GM12875 (cell line): ENCODE results near the gene SSR1.

ENCODE experiments used
- H3K4me3 ChIP-seq: one replicate; pipeline ENCODE4 v1.5.1; 2011; ENCODE audit warnings: low read depth, low read length, control low read depth
- TF ChIP-seq, protein P1 (sequence below): IDR thresholded peaks from 2 replicates; pipeline ENCODE4 v1.5.1; 2011; ENCODE audit warnings: low read depth, mild to moderate bottlenecking, control low read depth, inconsistent platforms, low read length, moderate library complexity, borderline replicate concordance; ENCODE audit not compliant: insufficient read depth

The SSR1 gene

DNA sequence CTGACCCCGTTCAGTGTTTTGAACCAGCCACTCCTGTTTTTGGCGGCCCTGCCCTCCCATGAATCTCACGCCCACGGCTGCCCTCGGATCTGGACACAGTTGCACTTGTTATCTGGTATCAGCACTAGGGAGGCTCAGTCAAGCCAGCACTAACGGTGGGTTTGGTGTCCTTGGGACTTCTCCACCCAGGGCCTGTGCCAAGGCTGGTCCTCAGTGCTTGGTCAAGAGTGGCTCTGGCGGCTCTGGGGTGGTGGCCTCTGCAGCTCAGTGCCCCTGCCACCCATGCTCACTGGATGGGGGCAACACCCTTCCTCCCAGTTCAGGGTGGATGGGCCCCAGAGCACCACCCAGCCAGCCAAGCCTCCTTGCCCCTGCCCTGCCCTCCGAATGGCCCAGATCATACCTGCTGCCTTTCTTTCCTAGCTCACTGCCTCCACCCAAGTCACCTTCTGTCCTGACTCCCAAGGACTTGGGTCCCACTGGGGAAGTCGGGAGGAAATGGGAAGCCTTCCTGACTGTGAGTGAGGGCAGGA is 54.7 kb downstream of the SSR1 start:
- TF ChIP-seq, protein P1, sequence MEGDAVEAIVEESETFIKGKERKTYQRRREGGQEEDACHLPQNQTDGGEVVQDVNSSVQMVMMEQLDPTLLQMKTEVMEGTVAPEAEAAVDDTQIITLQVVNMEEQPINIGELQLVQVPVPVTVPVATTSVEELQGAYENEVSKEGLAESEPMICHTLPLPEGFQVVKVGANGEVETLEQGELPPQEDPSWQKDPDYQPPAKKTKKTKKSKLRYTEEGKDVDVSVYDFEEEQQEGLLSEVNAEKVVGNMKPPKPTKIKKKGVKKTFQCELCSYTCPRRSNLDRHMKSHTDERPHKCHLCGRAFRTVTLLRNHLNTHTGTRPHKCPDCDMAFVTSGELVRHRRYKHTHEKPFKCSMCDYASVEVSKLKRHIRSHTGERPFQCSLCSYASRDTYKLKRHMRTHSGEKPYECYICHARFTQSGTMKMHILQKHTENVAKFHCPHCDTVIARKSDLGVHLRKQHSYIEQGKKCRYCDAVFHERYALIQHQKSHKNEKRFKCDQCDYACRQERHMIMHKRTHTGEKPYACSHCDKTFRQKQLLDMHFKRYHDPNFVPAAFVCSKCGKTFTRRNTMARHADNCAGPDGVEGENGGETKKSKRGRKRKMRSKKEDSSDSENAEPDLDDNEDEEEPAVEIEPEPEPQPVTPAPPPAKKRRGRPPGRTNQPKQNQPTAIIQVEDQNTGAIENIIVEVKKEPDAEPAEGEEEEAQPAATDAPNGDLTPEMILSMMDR = no peak
- no peak overlapping the region for H3K4me3 ChIP-seq

DNA sequence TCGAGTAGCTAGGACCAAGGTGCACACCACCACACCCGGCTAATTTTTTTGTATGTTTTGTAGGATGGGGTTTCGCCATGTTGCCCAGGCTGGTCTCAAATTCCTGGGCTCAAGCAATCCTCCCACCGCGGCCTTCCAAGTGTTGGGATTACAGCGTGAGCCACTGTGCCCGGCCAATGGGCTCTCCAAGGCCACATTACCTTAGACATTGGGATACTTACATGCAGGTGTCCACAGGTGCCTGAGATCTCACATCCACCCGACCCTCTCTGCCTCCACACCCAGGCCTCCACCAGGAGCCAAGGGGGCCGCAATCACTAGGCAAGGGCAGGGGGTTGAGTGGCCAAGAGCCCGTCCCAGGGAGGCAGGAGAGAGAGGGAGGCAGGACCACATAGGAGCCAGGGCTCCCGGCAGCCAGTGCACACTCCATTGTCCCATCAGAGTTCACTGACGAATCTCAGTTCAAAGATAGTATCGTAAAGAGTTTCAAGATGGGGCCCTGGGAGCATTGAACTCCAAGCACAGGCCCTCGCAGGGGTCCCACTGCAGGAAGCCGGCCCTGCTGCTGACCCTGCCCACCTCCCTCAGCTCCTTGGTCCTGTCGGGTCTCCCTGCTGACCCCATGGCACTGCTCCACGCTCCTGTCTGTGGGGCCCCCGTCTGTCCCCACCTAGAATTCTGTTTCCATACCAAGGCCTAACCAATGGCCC is 55.3 kb downstream of the SSR1 start:
- TF ChIP-seq, protein P1 = no peak

DNA sequence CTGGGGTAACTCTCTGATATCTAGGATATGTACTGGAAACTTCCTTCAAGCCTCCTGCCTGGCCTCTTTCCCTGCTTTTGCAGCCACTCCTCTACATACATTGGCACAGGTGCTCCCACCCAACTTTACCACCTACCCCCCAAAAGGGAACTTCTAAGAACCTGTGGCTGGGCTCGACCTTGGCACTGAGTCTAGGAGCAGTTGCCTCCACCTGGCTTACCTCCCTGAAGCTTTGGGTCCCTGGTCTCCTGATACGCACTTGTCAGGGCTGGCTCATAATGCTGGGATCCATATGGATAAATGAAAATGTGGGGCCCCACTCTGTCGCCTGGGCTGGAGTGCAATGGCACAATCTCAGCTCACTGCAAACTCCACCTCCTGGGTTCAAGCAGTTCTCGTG is 56.2 kb downstream of the SSR1 start:
- TF ChIP-seq, protein P1 = no peak

More for the DNA sequence above, 55.3 kb downstream of the SSR1 start:
- H3K4me3 ChIP-seq = no peak overlapping the region

DNA sequence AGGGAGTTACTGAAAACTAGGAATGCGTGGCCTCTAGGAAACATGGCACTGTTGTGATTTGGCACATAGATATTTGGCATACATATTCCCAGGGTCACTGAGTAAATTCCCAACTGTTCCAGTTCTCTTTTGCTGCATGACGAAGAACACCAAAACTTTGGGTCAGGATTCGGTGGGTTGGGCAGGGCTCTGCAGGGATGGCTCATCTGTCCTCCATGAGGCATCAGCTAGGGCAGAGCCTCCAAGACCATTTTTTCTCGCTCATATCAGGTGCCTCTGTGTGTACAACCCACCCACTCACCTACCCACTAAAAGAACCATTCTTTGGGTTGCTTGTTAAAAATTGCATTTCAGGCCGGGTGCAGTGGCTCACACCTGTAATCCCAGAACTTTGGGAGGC is 57.1 kb downstream of the SSR1 start:
- TF ChIP-seq, protein P1 = no peak
- H3K4me3 ChIP-seq = no peak overlapping the region

More for the DNA sequence above, 56.2 kb downstream of the SSR1 start:
- H3K4me3 ChIP-seq = no peak overlapping the region

DNA sequence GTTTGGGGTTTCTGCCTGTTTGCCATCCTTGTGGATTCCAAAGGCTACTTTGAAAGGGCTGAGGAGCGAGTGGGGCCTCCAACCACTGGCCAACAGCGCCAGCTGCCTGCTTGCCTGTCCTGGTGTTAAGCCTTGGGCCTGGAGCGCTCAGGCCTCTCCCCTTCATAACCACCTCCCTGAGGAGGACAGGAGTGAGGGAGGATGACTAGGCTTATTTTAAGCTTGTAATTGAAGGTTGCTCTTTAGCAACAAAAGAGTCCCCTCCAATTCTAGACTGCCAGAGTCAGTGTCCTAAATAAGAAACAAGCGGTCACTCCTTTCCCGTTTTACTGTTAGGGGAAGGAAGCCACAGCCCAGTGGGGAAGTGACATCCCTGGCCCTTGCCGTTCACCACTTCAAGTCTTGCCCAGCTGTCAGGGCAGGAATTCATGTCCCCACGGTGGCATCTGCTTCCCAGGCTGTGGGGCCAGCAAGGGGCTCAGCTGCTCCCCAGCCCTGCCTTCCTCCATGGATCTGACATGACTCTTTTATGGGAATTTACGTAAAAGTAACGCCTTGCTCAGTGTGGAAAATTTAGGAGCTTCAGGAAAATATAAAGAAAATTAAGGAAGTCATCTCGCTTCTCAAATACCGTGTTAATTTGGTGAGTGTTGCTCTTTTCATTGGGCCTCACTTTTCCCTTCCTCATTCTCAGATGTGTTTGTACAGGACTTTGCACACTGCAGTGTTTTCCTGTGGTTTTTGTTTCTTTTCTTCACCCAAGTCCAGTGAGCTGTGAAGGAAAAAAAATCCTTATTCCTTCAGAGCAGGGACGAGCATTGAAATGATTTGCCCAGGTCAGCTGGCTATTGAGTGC is 57.8 kb downstream of the SSR1 start:
- no peak overlapping the region for H3K4me3 ChIP-seq
- TF ChIP-seq, protein P1 = no peak

DNA sequence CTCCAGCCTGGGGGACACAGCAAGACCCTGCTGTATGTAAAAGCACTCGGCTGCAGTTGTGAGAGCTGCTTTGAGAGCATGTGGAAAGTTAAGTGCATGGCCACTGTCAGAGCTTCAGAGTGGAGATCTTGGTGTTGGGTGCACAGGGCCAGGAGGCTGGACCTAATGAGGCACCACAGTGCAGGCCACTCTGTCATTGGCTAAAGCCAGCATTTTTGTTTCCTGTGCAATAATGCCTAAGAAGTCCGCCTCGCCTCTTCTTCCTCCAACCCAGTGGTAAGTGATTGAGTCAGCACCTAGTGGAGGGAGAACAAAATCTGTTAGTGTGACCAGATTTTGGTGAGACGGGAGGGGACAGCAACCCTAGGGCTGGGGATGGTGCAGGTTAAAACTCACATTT is 60.6 kb downstream of the SSR1 start:
- TF ChIP-seq, protein P1 = no peak
- H3K4me3 ChIP-seq = no peak overlapping the region
